22Rv1 (cell line): ENCODE data around the gene MAP4K4.

ENCODE experiments used
- CTCF ChIP-seq: fragments of 450-650 bp; IDR thresholded peaks from 2 replicates; pipeline ENCODE4 v1.5.1; 2017; ENCODE audit warnings: mild to moderate bottlenecking
- ZFX ChIP-seq: fragments of 450-650 bp; IDR thresholded peaks from 2 replicates; pipeline ENCODE4 v1.6.1; 2017; ENCODE audit warnings: antibody characterized with exemption, borderline replicate concordance

GRCh38 chr2:101766337-101766736, 68.8 kb downstream of the MAP4K4 start:
- TF ChIP-seq CTCF (no peak), ZFX (no peak)
